Neural cell (in vitro differentiated cells): ENCODE data around the gene CACNA2D4. TPM values are rescaled to one million over a fixed set of nuclear protein-coding genes. Genes with fewer than 3 reads are reported as not detected.

Experiments
- H2AFZ ChIP-seq: fragments of 200-600, 300-800 bp; sonication (generic), shearing (Covaris generic); 2 replicates; pipeline ENCODE4 v1.6.0; 2014; ENCODE audit warnings: low read depth, mild to moderate bottlenecking, antibody characterized with exemption, low read length, moderate library complexity
- H3F3A ChIP-seq: fragments of 200-600 bp; shearing (Covaris generic); 2 replicates; pipeline ENCODE4 v1.6.1; 2016; ENCODE audit warnings: mild to moderate bottlenecking, moderate library complexity, mixed read lengths, antibody characterized with exemption, low read length; ENCODE audit not compliant: insufficient read depth, poor library complexity, severe bottlenecking
- H3K27ac ChIP-seq: fragments of 200-600, 300-800 bp; sonication (generic), shearing (Covaris generic); 2 replicates; pipeline ENCODE4 v1.5.1; 2014; ENCODE audit warnings: mild to moderate bottlenecking, low read length, moderate library complexity
- H3K27me3 ChIP-seq: fragments of 300-800, 200-600 bp; sonication (generic), shearing (Covaris generic); 2 replicates; pipeline ENCODE4 v1.6.0; 2014; ENCODE audit warnings: mild to moderate bottlenecking, low read depth, low read length, moderate library complexity; ENCODE audit not compliant: insufficient read depth
- H3K36me3 ChIP-seq: fragments of 300-800, 200-600 bp; sonication (generic), shearing (Covaris generic); 2 replicates; pipeline ENCODE4 v1.5.1; 2014; ENCODE audit warnings: mild to moderate bottlenecking, antibody characterized with exemption, low read length, moderate library complexity; ENCODE audit not compliant: insufficient read depth
- H3K4me2 ChIP-seq: fragments of 300-800, 200-600 bp; sonication (generic), shearing (Covaris generic); 2 replicates; pipeline ENCODE4 v1.6.0; 2014; ENCODE audit warnings: mild to moderate bottlenecking, low read length
- H3K4me3 ChIP-seq: fragments of 300-800, 200-600 bp; sonication (generic), shearing (Covaris generic); 2 replicates; pipeline ENCODE4 v1.5.1; 2014; ENCODE audit warnings: mild to moderate bottlenecking, low read length, moderate library complexity
- H3K79me2 ChIP-seq: fragments of 200-600 bp; shearing (Covaris generic); replicated peaks from 2 replicates; pipeline ENCODE4 v1.6.0; 2014; ENCODE audit warnings: mild to moderate bottlenecking, low read length, moderate library complexity; ENCODE audit not compliant: insufficient read depth
- H3K9ac ChIP-seq: fragments of 300-800, 200-600 bp; sonication (generic), shearing (Covaris generic); 2 replicates; pipeline ENCODE4 v1.6.1; 2016; ENCODE audit warnings: mild to moderate bottlenecking, low read length, mixed read lengths
- H3K9me2 ChIP-seq: fragments of 200-600 bp; shearing (Covaris generic); 2 replicates; pipeline ENCODE4 v1.6.1; 2016; ENCODE audit warnings: mild to moderate bottlenecking, low read length, mixed read lengths; ENCODE audit not compliant: insufficient read depth
- H3K9me3 ChIP-seq: fragments of 200-600, 300-800 bp; sonication (generic), shearing (Covaris generic); 2 replicates; pipeline ENCODE4 v1.6.1; 2016; ENCODE audit warnings: mild to moderate bottlenecking, mixed run types, low read length, moderate library complexity, mixed read lengths
- H4K20me1 ChIP-seq: fragments of 200-600 bp; shearing (Covaris generic); 2 replicates; pipeline ENCODE4 v1.6.1; 2016; ENCODE audit warnings: mild to moderate bottlenecking, mixed run types; ENCODE audit not compliant: insufficient read depth
- EP300 ChIP-seq: fragments of 450-650 bp; conservative IDR thresholded peaks from 2 replicates; pipeline ENCODE4 v1.6.1; 2014; ENCODE audit warnings: antibody characterized with exemption, mild to moderate bottlenecking, moderate library complexity; ENCODE audit not compliant: poor library complexity, severe bottlenecking
- EZH2 ChIP-seq: fragments of 200-600, 300-800 bp; shearing (Covaris generic), sonication (generic); IDR thresholded peaks from 2 replicates; pipeline ENCODE4 v1.6.1; 2014; ENCODE audit warnings: antibody characterized with exemption, low read length, borderline replicate concordance, mild to moderate bottlenecking; ENCODE audit not compliant: insufficient read depth, poor library complexity, severe bottlenecking
- MXI1 ChIP-seq: fragments of 450-650 bp; conservative IDR thresholded peaks from 2 replicates; pipeline ENCODE4 v1.6.1; 2014; ENCODE audit warnings: antibody characterized with exemption, mild to moderate bottlenecking; ENCODE audit not compliant: poor library complexity, severe bottlenecking
- POLR2AphosphoS5 ChIP-seq: IDR thresholded peaks from 2 replicates; pipeline ENCODE4 v1.6.1; 2012
- RAD21 ChIP-seq: fragments of 450-650 bp; conservative IDR thresholded peaks from 2 replicates; pipeline ENCODE4 v1.6.1; 2014; ENCODE audit warnings: antibody characterized with exemption, mild to moderate bottlenecking, moderate library complexity
- SMC3 ChIP-seq: fragments of 450-650 bp; conservative IDR thresholded peaks from 2 replicates; pipeline ENCODE4 v1.6.1; 2014; ENCODE audit warnings: antibody characterized with exemption, mild to moderate bottlenecking, moderate library complexity; ENCODE audit not compliant: poor library complexity
- TAF1 ChIP-seq: IDR thresholded peaks from 2 replicates; pipeline ENCODE4 v1.6.1; 2012; ENCODE audit warnings: low read depth
- polyA plus RNA-seq: library from polyadenylated mRNA; depleted of rRNA; stranded (reverse); fragments of >200 nt; gene quantifications from 2 replicates; pipeline ENCODE4 v1.2.3, GENCODE V29; 2014
- TF ChIP-seq, protein P1 (sequence below): fragments of 450-650 bp; IDR thresholded peaks from 2 replicates; pipeline ENCODE4 v1.5.1; 2014; ENCODE audit warnings: antibody characterized with exemption, mild to moderate bottlenecking, moderate library complexity; ENCODE audit not compliant: poor library complexity, severe bottlenecking
- TF ChIP-seq, protein P2 (sequence below): IDR thresholded peaks from 2 replicates; pipeline ENCODE4 v1.6.1; 2012; ENCODE audit warnings: borderline replicate concordance

The CACNA2D4 gene
- polyA plus RNA-seq, 1 donor from 2014 or later = not detected

DNA sequence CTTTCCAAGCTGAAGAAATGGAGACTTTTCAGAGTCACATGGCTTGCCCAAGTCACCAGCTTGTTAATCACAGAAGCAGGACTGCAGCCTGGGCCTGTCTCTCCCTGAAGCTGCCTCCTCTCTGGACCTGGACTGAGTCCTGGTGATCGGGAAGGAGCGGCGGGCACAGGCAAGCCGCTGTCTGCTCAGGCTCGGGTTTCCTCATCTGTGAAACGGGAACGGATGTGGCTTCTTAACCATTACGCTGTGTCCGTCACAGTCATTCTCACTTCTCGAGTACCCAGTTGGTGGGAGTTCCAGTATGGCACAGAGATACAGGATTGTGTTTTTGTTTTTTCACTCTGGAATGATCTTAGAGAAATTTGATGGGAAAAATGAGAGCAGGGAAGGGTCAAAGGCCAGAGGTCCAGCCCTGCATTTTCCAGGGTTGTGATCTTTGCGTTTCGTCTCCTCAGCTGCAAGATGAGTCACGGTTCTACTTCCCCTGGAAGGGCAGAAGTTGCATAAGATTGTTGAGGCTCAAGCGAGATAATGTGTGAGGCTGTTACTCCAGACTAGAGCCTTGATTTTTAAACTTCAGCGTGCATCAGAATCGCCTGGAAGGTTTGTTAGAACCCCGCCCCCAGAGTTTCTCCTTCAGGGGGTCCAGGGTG is 105.7 kb downstream of the CACNA2D4 start:
- H3K27ac ChIP-seq = no peak overlapping the region

DNA sequence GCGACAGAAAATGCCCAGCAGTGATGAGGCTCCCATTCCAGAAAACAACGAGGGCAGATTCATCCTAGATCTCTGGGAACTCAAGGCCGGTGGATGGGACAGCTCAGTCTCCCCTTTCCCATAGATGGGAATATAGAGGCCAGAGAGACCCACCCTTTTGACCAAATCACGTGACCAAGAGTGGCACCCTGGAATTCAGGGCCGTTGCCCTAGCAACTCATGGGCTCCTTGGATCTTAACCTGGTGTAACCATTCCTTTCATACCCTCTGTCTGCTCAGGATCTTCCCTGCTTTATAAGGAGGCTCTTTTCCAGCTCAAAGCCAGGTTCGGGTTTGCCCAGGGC is 106.5 kb downstream of the CACNA2D4 start:
- no peak overlapping the region for H3K4me3 ChIP-seq
- no peaks in the 10 kb centered on the region for H3K9me3 ChIP-seq
- no peak overlapping the region for H2AFZ ChIP-seq
- H4K20me1 ChIP-seq = no peaks in the 10 kb centered on the region
- TF ChIP-seq RAD21 = no peak
- TF ChIP-seq POLR2AphosphoS5 = no peak
- TF ChIP-seq SMC3 = no peak
- no peak for TF ChIP-seq MXI1
- TF ChIP-seq TAF1 = no peak
- TF ChIP-seq, protein P1, sequence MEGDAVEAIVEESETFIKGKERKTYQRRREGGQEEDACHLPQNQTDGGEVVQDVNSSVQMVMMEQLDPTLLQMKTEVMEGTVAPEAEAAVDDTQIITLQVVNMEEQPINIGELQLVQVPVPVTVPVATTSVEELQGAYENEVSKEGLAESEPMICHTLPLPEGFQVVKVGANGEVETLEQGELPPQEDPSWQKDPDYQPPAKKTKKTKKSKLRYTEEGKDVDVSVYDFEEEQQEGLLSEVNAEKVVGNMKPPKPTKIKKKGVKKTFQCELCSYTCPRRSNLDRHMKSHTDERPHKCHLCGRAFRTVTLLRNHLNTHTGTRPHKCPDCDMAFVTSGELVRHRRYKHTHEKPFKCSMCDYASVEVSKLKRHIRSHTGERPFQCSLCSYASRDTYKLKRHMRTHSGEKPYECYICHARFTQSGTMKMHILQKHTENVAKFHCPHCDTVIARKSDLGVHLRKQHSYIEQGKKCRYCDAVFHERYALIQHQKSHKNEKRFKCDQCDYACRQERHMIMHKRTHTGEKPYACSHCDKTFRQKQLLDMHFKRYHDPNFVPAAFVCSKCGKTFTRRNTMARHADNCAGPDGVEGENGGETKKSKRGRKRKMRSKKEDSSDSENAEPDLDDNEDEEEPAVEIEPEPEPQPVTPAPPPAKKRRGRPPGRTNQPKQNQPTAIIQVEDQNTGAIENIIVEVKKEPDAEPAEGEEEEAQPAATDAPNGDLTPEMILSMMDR = no peak
- no peak for TF ChIP-seq EP300
- no peak for TF ChIP-seq EZH2
- TF ChIP-seq, protein P2, sequence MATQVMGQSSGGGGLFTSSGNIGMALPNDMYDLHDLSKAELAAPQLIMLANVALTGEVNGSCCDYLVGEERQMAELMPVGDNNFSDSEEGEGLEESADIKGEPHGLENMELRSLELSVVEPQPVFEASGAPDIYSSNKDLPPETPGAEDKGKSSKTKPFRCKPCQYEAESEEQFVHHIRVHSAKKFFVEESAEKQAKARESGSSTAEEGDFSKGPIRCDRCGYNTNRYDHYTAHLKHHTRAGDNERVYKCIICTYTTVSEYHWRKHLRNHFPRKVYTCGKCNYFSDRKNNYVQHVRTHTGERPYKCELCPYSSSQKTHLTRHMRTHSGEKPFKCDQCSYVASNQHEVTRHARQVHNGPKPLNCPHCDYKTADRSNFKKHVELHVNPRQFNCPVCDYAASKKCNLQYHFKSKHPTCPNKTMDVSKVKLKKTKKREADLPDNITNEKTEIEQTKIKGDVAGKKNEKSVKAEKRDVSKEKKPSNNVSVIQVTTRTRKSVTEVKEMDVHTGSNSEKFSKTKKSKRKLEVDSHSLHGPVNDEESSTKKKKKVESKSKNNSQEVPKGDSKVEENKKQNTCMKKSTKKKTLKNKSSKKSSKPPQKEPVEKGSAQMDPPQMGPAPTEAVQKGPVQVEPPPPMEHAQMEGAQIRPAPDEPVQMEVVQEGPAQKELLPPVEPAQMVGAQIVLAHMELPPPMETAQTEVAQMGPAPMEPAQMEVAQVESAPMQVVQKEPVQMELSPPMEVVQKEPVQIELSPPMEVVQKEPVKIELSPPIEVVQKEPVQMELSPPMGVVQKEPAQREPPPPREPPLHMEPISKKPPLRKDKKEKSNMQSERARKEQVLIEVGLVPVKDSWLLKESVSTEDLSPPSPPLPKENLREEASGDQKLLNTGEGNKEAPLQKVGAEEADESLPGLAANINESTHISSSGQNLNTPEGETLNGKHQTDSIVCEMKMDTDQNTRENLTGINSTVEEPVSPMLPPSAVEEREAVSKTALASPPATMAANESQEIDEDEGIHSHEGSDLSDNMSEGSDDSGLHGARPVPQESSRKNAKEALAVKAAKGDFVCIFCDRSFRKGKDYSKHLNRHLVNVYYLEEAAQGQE = no peak
- no peaks in the 10 kb centered on the region for H3K36me3 ChIP-seq
- H3K79me2 ChIP-seq = no peaks in the 10 kb centered on the region
- no peaks in the 10 kb centered on the region for H3F3A ChIP-seq
- no peaks in the 10 kb centered on the region for H3K9me2 ChIP-seq
- no peak overlapping the region for H3K27ac ChIP-seq
- no peak overlapping the region for H3K4me2 ChIP-seq
- H3K27me3 ChIP-seq = no peaks in the 10 kb centered on the region
- H3K9ac ChIP-seq = no peak overlapping the region

More for the DNA sequence above, 105.7 kb downstream of the CACNA2D4 start:
- H3K9me3 ChIP-seq = no peaks in the 10 kb centered on the region
- H3K9me2 ChIP-seq = no peaks in the 10 kb centered on the region
- no peak overlapping the region for H2AFZ ChIP-seq
- no peaks in the 10 kb centered on the region for H4K20me1 ChIP-seq
- H3K4me3 ChIP-seq = no peak overlapping the region
- H3K79me2 ChIP-seq = no peaks in the 10 kb centered on the region
- no peaks in the 10 kb centered on the region for H3K27me3 ChIP-seq
- H3K9ac ChIP-seq = no peak overlapping the region
- no peaks in the 10 kb centered on the region for H3K36me3 ChIP-seq
- TF ChIP-seq, protein P1 = no peak
- TF ChIP-seq SMC3 (no peak), POLR2AphosphoS5 (no peak), EP300 (no peak), MXI1 (no peak), RAD21 (no peak), TAF1 (no peak), EZH2 (no peak)
- TF ChIP-seq, protein P2 = no peak
- H3K4me2 ChIP-seq = no peak overlapping the region
- H3F3A ChIP-seq = no peaks in the 10 kb centered on the region
